ENCODE measurements around the gene INPP5D. TPM values are rescaled to one million over a fixed set of nuclear protein-coding genes. Genes with fewer than 3 reads are reported as not detected.
A peak's percentile ranks its signal among the peaks of the same experiment; 100 is the strongest.

The INPP5D gene
- total RNA-seq, 1 donor = under 0.01 TPM

DNA sequence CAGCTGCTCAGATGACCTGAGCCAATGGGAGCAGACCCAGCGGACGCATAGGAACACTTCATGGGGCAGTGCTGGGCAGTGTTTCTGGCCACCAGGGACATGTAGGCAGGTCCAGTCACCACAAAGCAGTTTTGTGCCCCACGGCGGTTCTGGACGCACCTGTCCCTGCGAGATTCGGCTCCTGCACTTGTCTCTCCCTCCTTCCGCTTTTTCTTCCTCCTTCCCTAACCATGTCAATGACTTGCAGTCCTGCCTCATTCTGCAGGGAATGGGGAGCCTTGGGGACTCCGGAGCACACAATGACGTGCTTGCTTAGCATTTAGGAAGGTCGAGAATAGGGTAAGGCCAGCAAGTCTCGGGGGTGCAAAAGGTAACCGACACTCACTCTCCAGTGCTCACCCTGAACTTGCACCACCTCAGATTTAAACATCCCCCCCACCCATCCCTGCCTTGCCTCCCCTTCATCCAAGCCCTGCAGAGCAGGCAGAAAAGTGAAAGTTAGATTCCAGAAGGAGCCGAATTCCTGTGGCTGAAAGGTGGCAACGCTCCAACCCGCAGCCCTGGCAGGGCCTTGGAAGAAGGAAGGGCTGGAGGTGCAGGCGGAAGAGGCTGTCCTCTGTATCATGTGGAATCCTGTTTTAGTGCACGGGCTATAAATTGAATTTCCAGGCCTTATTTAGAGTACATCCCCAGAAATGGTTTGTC lies 150.9 kb downstream of the INPP5D start:
- Histone ChIP-seq H3K27ac (ENCODE audit: low read depth, low read length) (no peak overlapping the region), H3K4me2 (ENCODE audit: insufficient read depth, low read length) (peak overlapping the region; percentile 94), H3K27me3 (ENCODE audit: insufficient read depth, low read length) (peaks cover 27% of the 10 kb centered on the region), H2AFZ (ENCODE audit: low read length) (peak overlapping the region; percentile 90), H3K79me2 (ENCODE audit: insufficient read depth, low read length) (no peaks in the 10 kb centered on the region), H3K4me1 (ENCODE audit: insufficient read depth, low read length) (peaks cover 17% of the 10 kb centered on the region), H3K9me3 (ENCODE audit: low read depth, low read length) (no peaks in the 10 kb centered on the region), H3K36me3 (ENCODE audit: insufficient read depth, low read length) (no peaks in the 10 kb centered on the region), H3K4me3 (ENCODE audit: insufficient read depth, low read length) (peak overlapping the region; percentile 63), H4K20me1 (ENCODE audit: insufficient read depth, low read length) (peaks cover 9% of the 10 kb centered on the region)
- TF ChIP-seq, protein P1, sequence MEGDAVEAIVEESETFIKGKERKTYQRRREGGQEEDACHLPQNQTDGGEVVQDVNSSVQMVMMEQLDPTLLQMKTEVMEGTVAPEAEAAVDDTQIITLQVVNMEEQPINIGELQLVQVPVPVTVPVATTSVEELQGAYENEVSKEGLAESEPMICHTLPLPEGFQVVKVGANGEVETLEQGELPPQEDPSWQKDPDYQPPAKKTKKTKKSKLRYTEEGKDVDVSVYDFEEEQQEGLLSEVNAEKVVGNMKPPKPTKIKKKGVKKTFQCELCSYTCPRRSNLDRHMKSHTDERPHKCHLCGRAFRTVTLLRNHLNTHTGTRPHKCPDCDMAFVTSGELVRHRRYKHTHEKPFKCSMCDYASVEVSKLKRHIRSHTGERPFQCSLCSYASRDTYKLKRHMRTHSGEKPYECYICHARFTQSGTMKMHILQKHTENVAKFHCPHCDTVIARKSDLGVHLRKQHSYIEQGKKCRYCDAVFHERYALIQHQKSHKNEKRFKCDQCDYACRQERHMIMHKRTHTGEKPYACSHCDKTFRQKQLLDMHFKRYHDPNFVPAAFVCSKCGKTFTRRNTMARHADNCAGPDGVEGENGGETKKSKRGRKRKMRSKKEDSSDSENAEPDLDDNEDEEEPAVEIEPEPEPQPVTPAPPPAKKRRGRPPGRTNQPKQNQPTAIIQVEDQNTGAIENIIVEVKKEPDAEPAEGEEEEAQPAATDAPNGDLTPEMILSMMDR (IDR thresholded peaks at IDR 0.05; ENCODE audit: extremely low read depth, low read depth, low read length) = no peak
- DNase-seq (ENCODE audit: insufficient read length, low spot score, missing footprints) = peak; percentile 98

DNA sequence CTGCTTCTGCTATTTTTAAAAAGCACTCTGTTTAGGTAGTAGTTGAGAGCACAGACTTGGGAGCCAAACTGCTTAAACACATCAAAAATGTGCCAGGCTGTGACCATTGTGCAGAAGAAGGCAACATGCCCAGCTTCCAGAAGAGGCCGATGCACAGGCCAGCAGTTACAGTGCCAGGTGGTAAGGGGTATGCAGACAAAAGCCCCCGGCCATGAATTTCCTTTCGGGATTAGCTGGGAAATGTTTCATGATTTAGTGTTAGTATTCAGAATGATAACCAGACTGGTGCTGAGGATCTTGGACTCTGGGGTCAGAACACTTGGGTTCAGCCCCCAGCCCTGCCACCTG lies 151.4 kb downstream of the INPP5D start:
- H3K9me3 ChIP-seq (ENCODE audit: low read depth, low read length) = no peaks in the 10 kb centered on the region
- peak overlapping the region; percentile 94 for H3K4me2 ChIP-seq (ENCODE audit: insufficient read depth, low read length)
- TF ChIP-seq, protein P1 (IDR thresholded peaks at IDR 0.05; ENCODE audit: extremely low read depth, low read depth, low read length) = no peak
- no peaks in the 10 kb centered on the region for H3K36me3 ChIP-seq (ENCODE audit: insufficient read depth, low read length)
- no peak overlapping the region for H3K27ac ChIP-seq (ENCODE audit: low read depth, low read length)
- no peaks in the 10 kb centered on the region for H3K79me2 ChIP-seq (ENCODE audit: insufficient read depth, low read length)
- H2AFZ ChIP-seq (ENCODE audit: low read length) = peak overlapping the region; percentile 90
- H3K4me3 ChIP-seq (ENCODE audit: insufficient read depth, low read length) = peak overlapping the region; percentile 63
- peaks cover 27% of the 10 kb centered on the region for H3K27me3 ChIP-seq (ENCODE audit: insufficient read depth, low read length)
- DNase-seq (ENCODE audit: insufficient read length, low spot score, missing footprints) = no peak
- H4K20me1 ChIP-seq (ENCODE audit: insufficient read depth, low read length) = peaks cover 9% of the 10 kb centered on the region
- H3K4me1 ChIP-seq (ENCODE audit: insufficient read depth, low read length) = peaks cover 17% of the 10 kb centered on the region

DNA sequence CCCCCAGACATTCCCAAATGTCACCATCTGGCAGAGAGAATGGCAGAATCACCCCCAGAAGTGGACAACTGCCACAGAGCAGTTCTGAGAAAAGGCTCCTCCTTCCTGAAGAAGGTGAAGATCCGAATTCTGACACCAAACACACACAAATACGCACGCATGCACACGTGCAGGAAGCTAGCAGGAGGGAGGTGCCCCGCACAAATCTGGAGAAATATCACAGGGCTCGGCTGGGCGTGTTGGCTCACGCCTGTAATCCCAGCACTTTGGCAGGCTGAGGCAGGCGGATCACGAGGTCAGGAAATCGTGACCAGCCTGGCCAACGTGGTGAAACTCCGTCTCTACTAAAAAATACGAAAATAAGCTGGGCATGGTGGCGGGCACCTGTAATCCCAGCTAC lies 152.9 kb downstream of the INPP5D start:
- no peaks in the 10 kb centered on the region for H3K79me2 ChIP-seq (ENCODE audit: insufficient read depth, low read length)
- no peak overlapping the region for H2AFZ ChIP-seq (ENCODE audit: low read length)
- H3K27me3 ChIP-seq (ENCODE audit: insufficient read depth, low read length) = peaks cover 22% of the 10 kb centered on the region
- no peak overlapping the region for H3K4me2 ChIP-seq (ENCODE audit: insufficient read depth, low read length)
- H3K9me3 ChIP-seq (ENCODE audit: low read depth, low read length) = no peaks in the 10 kb centered on the region
- H3K36me3 ChIP-seq (ENCODE audit: insufficient read depth, low read length) = no peaks in the 10 kb centered on the region
- no peak overlapping the region for H3K27ac ChIP-seq (ENCODE audit: low read depth, low read length)
- TF ChIP-seq, protein P1 (IDR thresholded peaks at IDR 0.05; ENCODE audit: extremely low read depth, low read depth, low read length) = no peak
- no peak for DNase-seq (ENCODE audit: insufficient read length, low spot score, missing footprints)
- peaks cover 17% of the 10 kb centered on the region for H3K4me1 ChIP-seq (ENCODE audit: insufficient read depth, low read length)
- H3K4me3 ChIP-seq (ENCODE audit: insufficient read depth, low read length) = no peak overlapping the region
- H4K20me1 ChIP-seq (ENCODE audit: insufficient read depth, low read length) = peaks cover 9% of the 10 kb centered on the region

DNA sequence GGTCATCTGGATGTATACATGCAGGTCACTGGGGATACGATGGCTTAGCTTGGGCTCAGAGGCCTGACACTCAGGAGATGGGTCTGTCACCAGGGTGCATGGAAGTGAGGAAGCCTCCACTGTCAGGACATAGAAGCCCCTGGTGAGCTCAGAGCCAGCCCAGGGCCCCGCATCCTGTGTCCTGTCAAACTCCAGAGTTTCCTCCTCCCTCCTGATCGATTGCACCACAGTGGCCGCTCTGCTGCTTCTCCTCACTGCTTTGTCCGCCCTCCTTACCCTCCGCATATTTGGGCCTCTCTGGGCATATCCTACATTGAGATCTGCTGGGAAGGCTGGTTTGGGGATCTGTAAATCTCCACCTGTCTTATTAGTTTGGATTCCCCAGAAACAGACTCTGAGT lies 153.8 kb downstream of the INPP5D start:
- Histone ChIP-seq H3K36me3 (ENCODE audit: insufficient read depth, low read length) (no peaks in the 10 kb centered on the region), H2AFZ (ENCODE audit: low read length) (no peak overlapping the region), H4K20me1 (ENCODE audit: insufficient read depth, low read length) (peaks cover 9% of the 10 kb centered on the region), H3K4me3 (ENCODE audit: insufficient read depth, low read length) (no peak overlapping the region), H3K9me3 (ENCODE audit: low read depth, low read length) (no peaks in the 10 kb centered on the region), H3K27ac (ENCODE audit: low read depth, low read length) (no peak overlapping the region), H3K4me1 (ENCODE audit: insufficient read depth, low read length) (peaks cover 17% of the 10 kb centered on the region), H3K4me2 (ENCODE audit: insufficient read depth, low read length) (no peak overlapping the region), H3K27me3 (ENCODE audit: insufficient read depth, low read length) (peaks cover 12% of the 10 kb centered on the region), H3K79me2 (ENCODE audit: insufficient read depth, low read length) (no peaks in the 10 kb centered on the region)
- no peak for DNase-seq (ENCODE audit: insufficient read length, low spot score, missing footprints)
- TF ChIP-seq, protein P1 (IDR thresholded peaks at IDR 0.05; ENCODE audit: extremely low read depth, low read depth, low read length) = no peak
